Activated CD8-positive, alpha-beta memory T cell treated with anti-CD3 and anti-CD28 coated beads for 24 hours (primary cell): ENCODE data around the gene NABP2.
"Not testable (repeated sequence)": the region's sequence is repeated elsewhere in the genome, so short reads cannot be mapped to it uniquely, and the experiment has no call there.

Source experiments
- DNase-seq: peaks from one replicate; pipeline ENCODE4 v3.0.0-alpha.2; 2020

Gene NABP2

GRCh38 chr12:56224102-56224701 is at the start of gene NABP2:
NABP2 (plus strand) TSS chr12:56224342; CDS start chr12:56224857, 515 bp downstream.
- peak; percentile 96 for DNase-seq

GRCh38 chr12:56178347-56178746 is 45.8 kb upstream of the NABP2 start:
- no peak for DNase-seq

- DNase-seq = no peak
Observed at GRCh38 chr12:56186957-56187356, 37.2 kb upstream of the NABP2 start.

GRCh38 chr12:56188131-56188777 is 35.9 kb upstream of the NABP2 start:
- no peak for DNase-seq

GRCh38 chr12:56188778-56189098 is 35.4 kb upstream of the NABP2 start:
- no peak for DNase-seq

GRCh38 chr12:56189099-56189917 is 34.8 kb upstream of the NABP2 start, which contains the start of gene SMARCC2:
SMARCC2 (minus strand) TSS chr12:56189483; CDS start chr12:56189461, 22 bp downstream.
- DNase-seq = peak; percentile 91

- peak; percentile 100 for DNase-seq
Observed at GRCh38 chr12:56189918-56190694, 34.0 kb upstream of the NABP2 start.

GRCh38 chr12:56190695-56191155 is 33.4 kb upstream of the NABP2 start:
- no peak for DNase-seq

GRCh38 chr12:56192582-56192981 is 31.6 kb upstream of the NABP2 start:
- no peak for DNase-seq

GRCh38 chr12:56193025-56193578 is 31.0 kb upstream of the NABP2 start:
- DNase-seq = peak; percentile 75

- DNase-seq = not testable (repeated sequence)
Observed at GRCh38 chr12:56196818-56197550, 27.2 kb upstream of the NABP2 start.

- no peak for DNase-seq
Observed at GRCh38 chr12:56197921-56198635, 26.1 kb upstream of the NABP2 start.

GRCh38 chr12:56198836-56199235 is 25.3 kb upstream of the NABP2 start:
- no peak for DNase-seq

- no peak for DNase-seq
Observed at GRCh38 chr12:56202366-56202765, 21.8 kb upstream of the NABP2 start.

- DNase-seq = no peak
Observed at GRCh38 chr12:56202838-56203237, 21.3 kb upstream of the NABP2 start.

GRCh38 chr12:56204275-56204674 is 19.9 kb upstream of the NABP2 start:
- no peak for DNase-seq

- no peak for DNase-seq
Observed at GRCh38 chr12:56205445-56205844, 18.7 kb upstream of the NABP2 start.

GRCh38 chr12:56206452-56207166 is 17.5 kb upstream of the NABP2 start:
- no peak for DNase-seq

- no peak for DNase-seq
Observed at GRCh38 chr12:56208006-56208405, 16.1 kb upstream of the NABP2 start.

- no peak for DNase-seq
Observed at GRCh38 chr12:56212361-56212760, 11.8 kb upstream of the NABP2 start.

- no peak for DNase-seq
Observed at GRCh38 chr12:56213878-56214277, 10.3 kb upstream of the NABP2 start.
